ENCODE results near the gene RPGR. TPM values are rescaled to one million over a fixed set of nuclear protein-coding genes. Genes with fewer than 3 reads are reported as not detected.

RPGR gene
- total and polyA plus RNA-seq, 2 experiments from 2014 or later: 6.0 to 9.7 TPM

GRCh38 chrX:38262715-38263620 lies 64.3 kb downstream of the RPGR start:
- in situ Hi-C loops (cut with MboI): no loop called here
- DNase-seq: peak; percentile 1
- no peaks in the 10 kb centered on the region for H3K9me2 ChIP-seq (ENCODE audit: insufficient read depth)
- no peaks in the 10 kb centered on the region for H3K4me1 ChIP-seq (ENCODE audit: insufficient read depth)
- 83 to 84% methylated on average over 9 of the region's 9 CpGs for WGBS, 2 experiments (ENCODE audit: low coverage in 1 of 2, low lambda C conversion rate in 2 of 2, missing lambda C conversion rate in 2 of 2)
- no peaks in the 10 kb centered on the region for H4K20me1 ChIP-seq (ENCODE audit: insufficient read depth)
- no peak overlapping the region for H3K27ac ChIP-seq
- TF ChIP-seq EZH2 (IDR thresholded peaks at IDR 0.05; ENCODE audit: insufficient read depth, poor library complexity, severe bottlenecking) (no peak), EZH2phosphoT487 (IDR thresholded peaks at IDR 0.05; ENCODE audit: insufficient read depth, low read depth) (no peak)
- H2AFZ ChIP-seq: no peak overlapping the region
- H3K9me3 ChIP-seq (ENCODE audit: low read depth): no peaks in the 10 kb centered on the region
- no peaks in the 10 kb centered on the region for H3F3A ChIP-seq (ENCODE audit: insufficient read depth)
- no peaks in the 10 kb centered on the region for H3K36me3 ChIP-seq (ENCODE audit: low read depth)
- H3K4me3 ChIP-seq: no peak overlapping the region
- H3K4me2 ChIP-seq (ENCODE audit: unreplicated experiment): no peak overlapping the region
- no peaks in the 10 kb centered on the region for H3K79me2 ChIP-seq (ENCODE audit: insufficient read depth)
- H3K27me3 ChIP-seq (replicated peaks; ENCODE audit: insufficient read depth): no peaks in the 10 kb centered on the region
- H3K9ac ChIP-seq: no peak overlapping the region

- TF ChIP-seq EZH2 (IDR thresholded peaks at IDR 0.05; ENCODE audit: insufficient read depth, poor library complexity, severe bottlenecking): no peak
- TF ChIP-seq EZH2phosphoT487 (IDR thresholded peaks at IDR 0.05; ENCODE audit: insufficient read depth, low read depth): no peak
- in situ Hi-C loops (cut with MboI): no loop called here
- peak; percentile 30 for DNase-seq
Observed at GRCh38 chrX:38260231-38260630, 67.1 kb downstream of the RPGR start.

GRCh38 chrX:38256019-38256418 lies 71.3 kb downstream of the RPGR start:
- no peaks in the 10 kb centered on the region for H3K79me2 ChIP-seq (ENCODE audit: insufficient read depth)
- H3K9me2 ChIP-seq (ENCODE audit: insufficient read depth): no peaks in the 10 kb centered on the region
- H3K4me2 ChIP-seq (ENCODE audit: unreplicated experiment): no peak overlapping the region
- no peak overlapping the region for H3K27ac ChIP-seq
- DNase-seq: no peak
- no peaks in the 10 kb centered on the region for H3F3A ChIP-seq (ENCODE audit: insufficient read depth)
- H3K4me3 ChIP-seq: no peak overlapping the region
- no peaks in the 10 kb centered on the region for H3K27me3 ChIP-seq (replicated peaks; ENCODE audit: insufficient read depth)
- H3K9ac ChIP-seq: no peak overlapping the region
- no peaks in the 10 kb centered on the region for H4K20me1 ChIP-seq (ENCODE audit: insufficient read depth)
- WGBS, 2 experiments (ENCODE audit: low coverage in 1 of 2, low lambda C conversion rate in 2 of 2, missing lambda C conversion rate in 2 of 2): 98 to 100% methylated on average over 6 to 13 of the region's 30 CpGs
- no peak for TF ChIP-seq EZH2phosphoT487 (IDR thresholded peaks at IDR 0.05; ENCODE audit: insufficient read depth, low read depth)
- no peak for TF ChIP-seq EZH2 (IDR thresholded peaks at IDR 0.05; ENCODE audit: insufficient read depth, poor library complexity, severe bottlenecking)
- H2AFZ ChIP-seq: no peak overlapping the region
- H3K36me3 ChIP-seq (ENCODE audit: low read depth): no peaks in the 10 kb centered on the region
- no peaks in the 10 kb centered on the region for H3K9me3 ChIP-seq (ENCODE audit: low read depth)
- H3K4me1 ChIP-seq (ENCODE audit: insufficient read depth): no peaks in the 10 kb centered on the region
- in situ Hi-C loops (cut with MboI): no loop called here

More at GRCh38 chrX:38260231-38260630, 67.1 kb downstream of the RPGR start:
- Histone ChIP-seq H3K79me2 (ENCODE audit: insufficient read depth) (no peaks in the 10 kb centered on the region), H3K27me3 (replicated peaks; ENCODE audit: insufficient read depth) (no peaks in the 10 kb centered on the region), H2AFZ (no peak overlapping the region), H3K4me2 (ENCODE audit: unreplicated experiment) (no peak overlapping the region), H3K9me2 (ENCODE audit: insufficient read depth) (no peaks in the 10 kb centered on the region), H3K9me3 (ENCODE audit: low read depth) (no peaks in the 10 kb centered on the region), H3K4me3 (no peak overlapping the region), H3K36me3 (ENCODE audit: low read depth) (no peaks in the 10 kb centered on the region), H3F3A (ENCODE audit: insufficient read depth) (no peaks in the 10 kb centered on the region), H3K9ac (no peak overlapping the region), H3K27ac (no peak overlapping the region), H4K20me1 (ENCODE audit: insufficient read depth) (no peaks in the 10 kb centered on the region), H3K4me1 (ENCODE audit: insufficient read depth) (no peaks in the 10 kb centered on the region)
- WGBS, 2 experiments (ENCODE audit: low coverage in 1 of 2, low lambda C conversion rate in 2 of 2, missing lambda C conversion rate in 2 of 2): 58 to 72% methylated on average over 4 of the region's 4 CpGs

GRCh38 chrX:38249965-38250364 lies 77.3 kb downstream of the RPGR start:
- H3K4me2 ChIP-seq (ENCODE audit: unreplicated experiment): no peak overlapping the region
- no peaks in the 10 kb centered on the region for H3K27me3 ChIP-seq (replicated peaks; ENCODE audit: insufficient read depth)
- H3F3A ChIP-seq (ENCODE audit: insufficient read depth): no peaks in the 10 kb centered on the region
- in situ Hi-C loops (cut with MboI): no loop called here
- H3K36me3 ChIP-seq (ENCODE audit: low read depth): no peaks in the 10 kb centered on the region
- TF ChIP-seq EZH2phosphoT487 (IDR thresholded peaks at IDR 0.05; ENCODE audit: insufficient read depth, low read depth) (no peak), EZH2 (IDR thresholded peaks at IDR 0.05; ENCODE audit: insufficient read depth, poor library complexity, severe bottlenecking) (no peak)
- H3K27ac ChIP-seq: no peak overlapping the region
- no peak overlapping the region for H3K4me3 ChIP-seq
- DNase-seq: no peak
- H3K9ac ChIP-seq: no peak overlapping the region
- no peak overlapping the region for H2AFZ ChIP-seq
- no peaks in the 10 kb centered on the region for H3K4me1 ChIP-seq (ENCODE audit: insufficient read depth)
- WGBS, 2 experiments (ENCODE audit: low coverage in 1 of 2, low lambda C conversion rate in 2 of 2, missing lambda C conversion rate in 2 of 2): 78 to 86% methylated on average over 2 of the region's 2 CpGs
- no peaks in the 10 kb centered on the region for H3K79me2 ChIP-seq (ENCODE audit: insufficient read depth)
- H3K9me3 ChIP-seq (ENCODE audit: low read depth): no peaks in the 10 kb centered on the region
- no peaks in the 10 kb centered on the region for H3K9me2 ChIP-seq (ENCODE audit: insufficient read depth)
- no peaks in the 10 kb centered on the region for H4K20me1 ChIP-seq (ENCODE audit: insufficient read depth)

Data from GM23248 (cell line).